Measurements from ENCODE around the gene PRAC2. TPM values are rescaled to one million over a fixed set of nuclear protein-coding genes. Genes with fewer than 3 reads are reported as not detected.
A peak's percentile ranks its signal among the peaks of the same experiment; 100 is the strongest.

Gene PRAC2
- total RNA-seq, 1 experiment from 2014 or later, result not detected

DNA sequence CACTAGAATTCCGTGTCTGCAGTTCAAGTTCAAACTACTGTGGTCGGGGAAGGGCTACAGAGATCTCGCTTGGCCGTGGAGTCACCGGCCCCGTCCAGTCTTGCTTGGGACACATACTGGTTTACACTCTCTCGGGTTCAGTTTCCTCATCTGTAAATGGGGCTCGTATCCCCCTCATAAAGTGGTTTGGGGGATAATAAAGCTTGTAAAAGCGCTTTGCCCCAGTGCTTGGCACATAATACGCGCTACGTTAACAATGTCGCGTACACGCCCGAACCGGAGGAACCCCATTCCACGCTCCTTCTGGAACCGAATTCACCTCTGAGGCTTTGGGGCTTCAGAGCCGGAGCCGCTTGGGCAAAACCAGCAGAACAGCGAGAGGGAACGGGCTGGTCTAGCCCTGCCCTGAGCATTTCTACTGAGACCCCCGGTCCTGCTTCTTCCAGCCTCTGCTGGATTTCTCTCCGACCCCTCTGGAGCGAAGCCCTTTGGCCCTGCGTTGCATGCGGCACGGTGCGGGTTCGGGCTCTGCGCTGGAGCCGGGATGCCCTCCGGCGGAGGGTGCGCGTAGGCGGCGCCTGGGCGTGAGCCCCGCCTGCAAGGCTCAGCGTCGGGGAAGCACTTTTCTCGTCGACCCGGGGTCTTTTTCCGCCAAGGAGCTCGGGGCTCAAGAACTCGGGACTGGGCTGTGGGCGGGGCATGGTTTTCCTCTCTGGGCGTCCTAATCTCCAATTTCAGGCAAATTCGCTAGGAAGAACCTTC, 31.7 kb downstream of the PRAC2 start:
- no peak for DNase-seq (ENCODE audit: low spot score)

DNA sequence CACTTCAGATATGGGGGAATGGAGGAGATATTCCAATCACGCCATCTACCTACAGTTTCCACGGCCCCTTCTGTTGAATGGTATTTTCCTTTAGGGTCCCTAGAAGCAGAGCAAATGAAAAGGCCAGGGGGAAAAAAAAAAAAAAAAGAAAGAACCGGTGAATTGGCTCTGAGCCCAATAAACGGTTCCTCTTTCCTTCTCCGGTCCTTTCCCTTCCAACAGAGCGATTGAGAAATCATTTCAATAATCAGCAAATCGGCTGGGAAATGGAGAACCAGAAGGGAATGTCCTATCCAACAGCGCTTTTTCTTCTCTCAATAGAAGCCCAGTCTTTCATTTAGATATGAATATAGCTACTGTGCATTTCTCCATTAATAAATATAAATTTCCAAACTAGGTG, 32.4 kb downstream of the PRAC2 start:
- DNase-seq (ENCODE audit: low spot score), result no peak

DNA sequence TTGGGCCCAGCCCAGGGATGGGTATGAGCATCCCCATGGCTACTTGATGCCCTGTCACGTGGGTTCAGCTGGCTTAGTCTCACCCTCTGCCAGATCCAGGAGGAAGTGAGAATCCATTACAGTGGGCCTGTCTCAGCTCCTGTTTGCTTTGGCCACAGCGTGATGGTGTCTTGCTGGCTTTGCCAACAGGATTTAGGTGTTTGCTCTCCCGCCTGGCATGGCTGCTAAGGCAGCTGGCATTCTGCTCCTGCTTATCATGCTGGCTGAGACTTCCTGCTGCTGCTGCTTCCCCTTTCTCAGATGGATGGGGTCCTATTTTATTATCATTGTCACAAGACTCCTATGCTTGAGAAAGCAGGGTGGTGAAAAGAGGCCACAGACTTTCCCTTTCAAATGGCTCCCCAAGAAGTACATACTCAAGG, 33.9 kb downstream of the PRAC2 start:
- no peak for DNase-seq (ENCODE audit: low spot score)

DNA sequence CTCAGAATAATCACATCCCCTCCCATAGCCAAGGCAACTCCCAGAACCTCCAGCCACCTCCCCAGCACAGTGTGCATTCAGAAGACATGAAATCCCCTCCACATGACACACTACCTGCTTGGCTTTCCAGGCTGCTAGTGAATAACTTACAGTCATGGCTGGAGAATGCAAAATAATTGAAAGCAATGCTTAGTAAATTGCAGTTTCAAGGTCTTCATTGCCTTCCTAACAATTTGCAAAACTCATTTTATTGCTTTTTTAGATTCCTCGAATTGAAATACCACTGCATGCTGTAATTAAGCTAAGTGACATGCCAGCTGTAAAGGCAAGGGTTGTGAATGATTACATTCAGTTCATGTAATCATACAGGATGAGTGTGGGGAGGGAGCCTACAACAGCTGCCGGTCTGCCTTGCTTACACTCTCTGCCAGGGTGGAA, 34.6 kb downstream of the PRAC2 start:
- peak; percentile 66 for DNase-seq (ENCODE audit: low spot score)

DNA sequence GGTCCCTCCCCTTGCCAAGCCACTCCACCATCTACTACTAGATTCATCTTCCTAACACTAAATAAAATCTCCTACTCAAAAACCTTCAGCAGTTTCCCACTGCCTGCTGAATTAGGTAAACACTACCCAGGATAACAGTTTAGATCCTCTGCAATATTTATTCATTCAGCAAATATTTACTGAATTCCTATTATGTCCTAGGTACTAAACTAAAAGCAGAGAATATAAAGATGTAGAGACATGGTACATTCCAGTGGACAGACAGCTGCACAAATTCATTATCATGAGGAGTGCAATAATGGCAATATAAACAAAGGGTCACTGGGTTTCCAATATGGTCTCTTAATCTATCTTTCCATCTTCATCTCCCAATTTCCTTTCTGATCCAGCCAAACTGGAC, 36.3 kb downstream of the PRAC2 start:
- DNase-seq (ENCODE audit: low spot score), result no peak

DNA sequence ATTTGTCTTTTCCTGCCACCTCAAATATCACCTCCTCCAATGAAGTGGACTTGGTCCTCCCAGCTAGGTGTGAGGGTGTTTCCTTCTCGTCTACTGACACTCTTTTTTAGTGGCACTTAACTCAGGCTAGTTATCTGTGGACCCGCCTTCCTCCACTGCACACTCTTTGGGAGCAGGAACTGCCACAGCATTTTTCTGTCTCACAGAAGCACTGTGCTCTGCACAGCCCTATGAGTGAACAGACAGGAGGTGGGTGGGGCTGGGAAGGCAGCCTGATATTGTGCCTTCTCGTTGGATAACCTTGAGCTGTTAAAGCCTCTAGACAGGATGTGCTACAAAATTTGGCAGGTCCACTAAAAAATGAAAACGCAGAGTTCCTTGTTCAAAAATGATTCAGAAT, 37.4 kb downstream of the PRAC2 start:
- peak; percentile 32 for DNase-seq (ENCODE audit: low spot score)

DNA sequence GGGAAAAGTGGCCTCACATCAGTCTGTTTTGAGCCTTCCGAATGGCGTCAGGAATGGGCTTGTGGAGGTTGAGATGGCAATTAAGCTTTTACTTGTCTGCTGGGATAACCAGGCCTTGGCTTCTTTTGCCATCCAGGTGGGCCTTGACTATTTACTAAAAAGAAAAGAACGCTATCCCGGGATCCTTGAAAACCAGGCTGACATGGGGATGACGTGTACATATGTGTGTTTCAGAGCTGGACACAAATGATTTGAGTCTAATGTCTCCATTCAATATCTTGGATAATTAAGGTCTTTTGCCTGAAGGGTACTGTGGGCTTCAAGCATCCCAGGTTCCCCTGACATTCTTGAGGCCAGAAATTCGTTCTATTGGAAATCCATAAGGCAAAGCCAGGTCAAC, 38.1 kb downstream of the PRAC2 start:
- DNase-seq (ENCODE audit: low spot score), result no peak

DNA sequence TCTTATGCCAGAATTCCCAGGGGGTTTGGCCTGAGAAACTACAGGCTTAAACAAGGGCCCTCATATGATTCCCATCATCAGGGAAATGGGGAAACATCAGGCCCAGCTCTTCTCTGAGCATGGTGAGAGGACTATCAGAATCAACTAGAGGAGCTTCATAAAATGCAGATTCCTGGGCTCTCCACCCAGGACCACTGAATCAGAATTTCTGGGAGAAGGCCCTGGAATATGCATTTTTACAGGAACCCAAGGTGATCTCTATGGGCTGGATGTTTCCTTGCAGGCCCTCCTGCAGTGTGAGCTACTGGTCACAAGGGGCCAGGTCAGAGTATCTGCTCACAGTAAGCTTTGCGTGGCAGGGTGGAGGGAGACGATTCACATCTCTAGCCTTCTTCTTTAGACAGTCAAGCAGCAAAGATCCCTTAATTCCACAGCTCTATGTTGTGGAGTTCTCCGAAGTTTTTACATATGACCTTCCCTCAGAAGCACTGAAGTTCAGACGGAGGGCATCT, 44.3 kb downstream of the PRAC2 start:
- DNase-seq (ENCODE audit: low spot score), result no peak

DNA sequence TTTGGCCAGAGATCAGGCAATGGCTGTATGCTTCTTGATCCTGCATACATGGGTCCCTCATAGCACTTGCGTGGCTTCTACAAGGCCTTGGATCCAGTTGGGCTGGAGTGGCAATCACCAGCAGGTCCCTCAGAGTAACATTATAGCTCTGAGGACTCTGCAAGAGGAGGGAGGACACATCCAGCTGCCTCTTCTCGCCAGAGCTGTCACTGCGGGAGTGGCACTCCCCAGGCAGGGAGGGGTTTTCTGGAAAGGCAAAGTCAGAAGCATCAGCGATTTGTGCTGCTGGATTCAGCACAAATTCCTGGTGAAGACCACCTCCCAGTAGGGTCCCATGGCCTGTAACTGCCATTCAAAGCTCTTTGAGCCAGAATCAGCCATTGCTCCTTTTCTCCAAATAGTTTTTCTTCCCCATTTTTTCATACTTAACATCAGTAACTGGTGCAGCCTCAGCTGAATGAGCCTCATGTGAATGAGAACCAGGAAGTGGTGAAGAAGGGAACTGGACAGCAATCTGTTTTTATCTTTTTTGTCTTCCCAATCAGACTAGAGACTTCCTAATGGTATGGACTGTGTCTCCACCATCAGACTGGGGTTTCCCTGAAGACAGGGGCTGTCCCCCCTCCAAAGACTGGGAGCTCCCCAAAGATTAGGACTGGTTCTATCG, 46.2 kb downstream of the PRAC2 start:
- no peak for DNase-seq (ENCODE audit: low spot score)

DNA sequence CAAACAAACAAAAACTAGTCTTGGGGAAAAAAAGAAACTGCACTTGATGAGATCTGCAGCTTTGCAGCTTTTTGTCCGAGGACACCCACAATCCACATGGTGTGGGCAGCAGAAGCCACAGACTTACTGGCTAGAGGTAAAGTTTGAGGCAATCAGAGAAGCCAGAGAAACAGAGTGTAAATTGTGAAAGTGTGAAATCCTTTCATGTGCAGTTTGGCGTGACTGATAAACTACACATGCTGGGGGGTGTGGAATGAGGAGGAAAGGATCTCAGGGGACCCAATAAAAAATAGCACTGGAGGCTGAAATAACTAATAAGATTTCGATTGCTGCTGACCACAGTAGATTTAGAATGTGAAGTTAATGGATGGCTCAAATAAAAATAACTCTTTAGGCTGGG, 48.0 kb downstream of the PRAC2 start:
- DNase-seq (ENCODE audit: low spot score), result no peak

DNA sequence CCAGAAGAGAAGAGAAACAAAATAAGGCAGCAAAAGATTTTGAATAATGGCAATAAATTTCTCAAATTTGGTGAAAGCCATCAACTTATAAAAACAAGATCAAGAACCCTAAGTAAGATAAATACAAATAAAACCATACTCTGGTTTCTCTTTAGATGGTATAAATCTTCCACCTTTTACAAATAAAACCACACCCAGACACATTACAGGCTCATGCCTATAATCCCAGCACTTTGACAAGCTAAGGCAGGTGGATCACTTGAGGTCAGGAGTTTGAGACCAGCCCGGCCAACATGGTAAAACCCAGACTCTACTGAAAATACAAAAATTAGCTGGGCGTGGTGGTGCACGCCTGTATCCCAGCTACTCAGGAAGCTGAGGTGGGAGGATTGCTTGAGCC, 50.3 kb downstream of the PRAC2 start:
- no peak for DNase-seq (ENCODE audit: low spot score)

Other genes starting within 250 kb of the PRAC2 start
- not detected in 2 replicates for gene HOXB1, start 192.2 kb upstream of the PRAC2 start, total RNA-seq (2014; rRNA removed; shearing (Covaris generic))
- 27.0 and 30.6 TPM in 2 replicates for gene HOXB2, start 178.1 kb upstream of the PRAC2 start, total RNA-seq (2014; rRNA removed; shearing (Covaris generic))
- gene HOXB4, start 144.8 kb upstream of the PRAC2 start, total RNA-seq (2014; rRNA removed; shearing (Covaris generic)), result 5.1 and 6.3 TPM in 2 replicates
- 20.1 and 24.1 TPM in 2 replicates for gene HOXB3, start 132.9 kb upstream of the PRAC2 start, total RNA-seq (2014; rRNA removed; shearing (Covaris generic))
- gene HOXB5, start 129.4 kb upstream of the PRAC2 start, total RNA-seq (2014; rRNA removed; shearing (Covaris generic)), result 2.0 and 2.4 TPM in 2 replicates
- gene HOXB6, start 118.2 kb upstream of the PRAC2 start, total RNA-seq (2014; rRNA removed; shearing (Covaris generic)), result 40.2 and 58.7 TPM in 2 replicates
- gene HOXB7, start 112.2 kb upstream of the PRAC2 start, total RNA-seq (2014; rRNA removed; shearing (Covaris generic)), result 22.4 and 24.7 TPM in 2 replicates
- gene HOXB8, start 107.9 kb upstream of the PRAC2 start, total RNA-seq (2014; rRNA removed; shearing (Covaris generic)), result 34.8 and 56.0 TPM in 2 replicates
- gene HOXB9, start 96.8 kb upstream of the PRAC2 start, total RNA-seq (2014; rRNA removed; shearing (Covaris generic)), result 6.2 and 8.3 TPM in 2 replicates
- gene PRAC1, start 667 bp upstream of the PRAC2 start, total RNA-seq (2014; rRNA removed; shearing (Covaris generic)), result not detected in 2 replicates
- gene HOXB13, start 5.6 kb downstream of the PRAC2 start, total RNA-seq (2014; rRNA removed; shearing (Covaris generic)), result 1.2 and 2.2 TPM in 2 replicates
- gene TTLL6, start 94.0 kb downstream of the PRAC2 start, total RNA-seq (2014; rRNA removed; shearing (Covaris generic)), result 0.02 TPM in 1 of 2 replicates, not detected in the other
- gene CALCOCO2, start 107.8 kb downstream of the PRAC2 start, total RNA-seq (2014; rRNA removed; shearing (Covaris generic)), result 50.3 and 78.4 TPM in 2 replicates
- 154 and 231 TPM in 2 replicates for gene ATP5MC1, start 169.6 kb downstream of the PRAC2 start, total RNA-seq (2014; rRNA removed; shearing (Covaris generic))
- gene UBE2Z, start 185.2 kb downstream of the PRAC2 start, total RNA-seq (2014; rRNA removed; shearing (Covaris generic)), result 112 and 118 TPM in 2 replicates
- gene SNF8, start 221.7 kb downstream of the PRAC2 start, total RNA-seq (2014; rRNA removed; shearing (Covaris generic)), result 157 and 175 TPM in 2 replicates
- not detected in 2 replicates for gene GIP, start 245.4 kb downstream of the PRAC2 start, total RNA-seq (2014; rRNA removed; shearing (Covaris generic))

All from A172 (cell line).